Measurements from ENCODE around the gene TMEM176A. TPM values are rescaled to one million over a fixed set of nuclear protein-coding genes. Genes with fewer than 3 reads are reported as not detected.

The TMEM176A gene
- polyA plus RNA-seq, 1 donor from 2014 or later = not detected

DNA sequence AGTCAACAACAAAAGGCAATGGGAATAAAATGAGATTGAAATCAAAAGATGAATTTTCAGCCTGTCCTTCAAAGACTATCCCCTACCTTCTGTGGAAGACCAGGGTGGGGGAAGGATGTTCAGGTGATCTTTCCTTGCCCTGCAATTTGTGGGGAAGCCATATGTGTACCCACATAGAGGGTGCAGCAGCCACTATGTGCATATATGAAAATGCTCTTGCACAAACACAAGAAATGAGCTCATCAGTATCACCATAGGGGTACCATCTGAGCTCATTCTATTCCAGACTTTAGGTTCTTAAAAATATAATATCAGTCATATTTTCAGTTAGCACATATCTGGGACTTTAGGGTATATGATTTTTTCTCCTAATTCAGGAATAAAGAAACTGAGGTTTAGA is 45.6 kb upstream of the TMEM176A start:
- Histone ChIP-seq H3K9me2 (ENCODE audit: insufficient read depth, low read length) (no peaks in the 10 kb centered on the region), H3K79me2 (replicated peaks; ENCODE audit: insufficient read depth, low read length) (no peaks in the 10 kb centered on the region), H3F3A (ENCODE audit: insufficient read depth, low read length, poor library complexity, severe bottlenecking) (no peaks in the 10 kb centered on the region), H2AFZ (ENCODE audit: low read depth, low read length) (no peak overlapping the region), H3K27ac (ENCODE audit: low read length) (no peak overlapping the region), H3K4me2 (ENCODE audit: low read length) (no peak overlapping the region), H3K9ac (ENCODE audit: low read length) (no peak overlapping the region), H3K9me3 (ENCODE audit: low read length) (no peaks in the 10 kb centered on the region), H3K4me3 (ENCODE audit: low read length) (no peak overlapping the region), H4K20me1 (ENCODE audit: insufficient read depth) (no peaks in the 10 kb centered on the region), H3K36me3 (ENCODE audit: insufficient read depth, low read length) (no peaks in the 10 kb centered on the region), H3K27me3 (ENCODE audit: insufficient read depth, low read depth, low read length) (no peaks in the 10 kb centered on the region)
- TF ChIP-seq MXI1 (conservative IDR thresholded peaks at IDR 0.05; ENCODE audit: poor library complexity, severe bottlenecking) (no peak), RAD21 (conservative IDR thresholded peaks at IDR 0.05) (no peak), POLR2AphosphoS5 (IDR thresholded peaks at IDR 0.05) (no peak), EZH2 (IDR thresholded peaks at IDR 0.05; ENCODE audit: borderline replicate concordance, insufficient read depth, low read length, poor library complexity, severe bottlenecking) (no peak), TAF1 (IDR thresholded peaks at IDR 0.05; ENCODE audit: low read depth) (no peak), EP300 (conservative IDR thresholded peaks at IDR 0.05; ENCODE audit: poor library complexity, severe bottlenecking) (no peak)

DNA sequence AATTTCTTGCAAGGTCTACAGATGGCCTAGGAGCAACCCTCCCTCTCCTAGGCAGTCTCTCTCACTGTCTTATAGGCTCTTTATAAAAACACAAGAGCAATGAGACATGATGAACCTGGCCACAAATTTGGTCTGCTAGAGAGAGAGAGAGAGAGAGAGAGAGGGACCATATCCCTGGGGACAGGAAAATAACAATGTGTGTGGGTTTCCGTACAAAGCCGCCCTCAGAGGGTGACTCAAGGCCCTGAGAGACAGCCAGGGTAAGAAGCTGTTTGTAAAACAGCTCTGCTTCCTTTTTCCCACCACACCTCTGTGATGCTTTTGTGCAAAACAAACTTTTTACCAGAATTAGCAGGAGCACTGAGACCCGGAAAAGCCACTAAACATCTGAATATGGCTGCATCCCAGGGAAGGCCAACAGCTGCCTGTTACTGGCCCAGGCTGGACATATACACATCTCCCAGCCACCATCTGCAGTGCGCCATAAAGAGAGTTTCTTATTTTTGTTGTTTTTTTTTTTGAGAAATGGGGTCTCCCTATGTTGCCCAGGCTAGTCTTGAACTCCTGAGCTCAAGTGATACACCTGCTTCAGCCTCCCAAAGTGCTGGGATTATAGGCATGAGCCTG is 45.0 kb upstream of the TMEM176A start:
- no peak for TF ChIP-seq POLR2AphosphoS5 (IDR thresholded peaks at IDR 0.05)
- TF ChIP-seq MXI1 (conservative IDR thresholded peaks at IDR 0.05; ENCODE audit: poor library complexity, severe bottlenecking) = no peak
- no peak for TF ChIP-seq TAF1 (IDR thresholded peaks at IDR 0.05; ENCODE audit: low read depth)
- TF ChIP-seq, protein P1, sequence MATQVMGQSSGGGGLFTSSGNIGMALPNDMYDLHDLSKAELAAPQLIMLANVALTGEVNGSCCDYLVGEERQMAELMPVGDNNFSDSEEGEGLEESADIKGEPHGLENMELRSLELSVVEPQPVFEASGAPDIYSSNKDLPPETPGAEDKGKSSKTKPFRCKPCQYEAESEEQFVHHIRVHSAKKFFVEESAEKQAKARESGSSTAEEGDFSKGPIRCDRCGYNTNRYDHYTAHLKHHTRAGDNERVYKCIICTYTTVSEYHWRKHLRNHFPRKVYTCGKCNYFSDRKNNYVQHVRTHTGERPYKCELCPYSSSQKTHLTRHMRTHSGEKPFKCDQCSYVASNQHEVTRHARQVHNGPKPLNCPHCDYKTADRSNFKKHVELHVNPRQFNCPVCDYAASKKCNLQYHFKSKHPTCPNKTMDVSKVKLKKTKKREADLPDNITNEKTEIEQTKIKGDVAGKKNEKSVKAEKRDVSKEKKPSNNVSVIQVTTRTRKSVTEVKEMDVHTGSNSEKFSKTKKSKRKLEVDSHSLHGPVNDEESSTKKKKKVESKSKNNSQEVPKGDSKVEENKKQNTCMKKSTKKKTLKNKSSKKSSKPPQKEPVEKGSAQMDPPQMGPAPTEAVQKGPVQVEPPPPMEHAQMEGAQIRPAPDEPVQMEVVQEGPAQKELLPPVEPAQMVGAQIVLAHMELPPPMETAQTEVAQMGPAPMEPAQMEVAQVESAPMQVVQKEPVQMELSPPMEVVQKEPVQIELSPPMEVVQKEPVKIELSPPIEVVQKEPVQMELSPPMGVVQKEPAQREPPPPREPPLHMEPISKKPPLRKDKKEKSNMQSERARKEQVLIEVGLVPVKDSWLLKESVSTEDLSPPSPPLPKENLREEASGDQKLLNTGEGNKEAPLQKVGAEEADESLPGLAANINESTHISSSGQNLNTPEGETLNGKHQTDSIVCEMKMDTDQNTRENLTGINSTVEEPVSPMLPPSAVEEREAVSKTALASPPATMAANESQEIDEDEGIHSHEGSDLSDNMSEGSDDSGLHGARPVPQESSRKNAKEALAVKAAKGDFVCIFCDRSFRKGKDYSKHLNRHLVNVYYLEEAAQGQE (IDR thresholded peaks at IDR 0.05; ENCODE audit: borderline replicate concordance) = no peak
- TF ChIP-seq RAD21 (conservative IDR thresholded peaks at IDR 0.05) = no peak
- TF ChIP-seq, protein P2, sequence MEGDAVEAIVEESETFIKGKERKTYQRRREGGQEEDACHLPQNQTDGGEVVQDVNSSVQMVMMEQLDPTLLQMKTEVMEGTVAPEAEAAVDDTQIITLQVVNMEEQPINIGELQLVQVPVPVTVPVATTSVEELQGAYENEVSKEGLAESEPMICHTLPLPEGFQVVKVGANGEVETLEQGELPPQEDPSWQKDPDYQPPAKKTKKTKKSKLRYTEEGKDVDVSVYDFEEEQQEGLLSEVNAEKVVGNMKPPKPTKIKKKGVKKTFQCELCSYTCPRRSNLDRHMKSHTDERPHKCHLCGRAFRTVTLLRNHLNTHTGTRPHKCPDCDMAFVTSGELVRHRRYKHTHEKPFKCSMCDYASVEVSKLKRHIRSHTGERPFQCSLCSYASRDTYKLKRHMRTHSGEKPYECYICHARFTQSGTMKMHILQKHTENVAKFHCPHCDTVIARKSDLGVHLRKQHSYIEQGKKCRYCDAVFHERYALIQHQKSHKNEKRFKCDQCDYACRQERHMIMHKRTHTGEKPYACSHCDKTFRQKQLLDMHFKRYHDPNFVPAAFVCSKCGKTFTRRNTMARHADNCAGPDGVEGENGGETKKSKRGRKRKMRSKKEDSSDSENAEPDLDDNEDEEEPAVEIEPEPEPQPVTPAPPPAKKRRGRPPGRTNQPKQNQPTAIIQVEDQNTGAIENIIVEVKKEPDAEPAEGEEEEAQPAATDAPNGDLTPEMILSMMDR (IDR thresholded peaks at IDR 0.05; ENCODE audit: poor library complexity, severe bottlenecking) = no peak
- no peak for TF ChIP-seq EP300 (conservative IDR thresholded peaks at IDR 0.05; ENCODE audit: poor library complexity, severe bottlenecking)
- TF ChIP-seq EZH2 (IDR thresholded peaks at IDR 0.05; ENCODE audit: borderline replicate concordance, insufficient read depth, low read length, poor library complexity, severe bottlenecking) = no peak
- no peak for TF ChIP-seq SMC3 (conservative IDR thresholded peaks at IDR 0.05; ENCODE audit: poor library complexity)
- Histone ChIP-seq H3K9me3 (ENCODE audit: low read length) (no peaks in the 10 kb centered on the region), H3K4me2 (ENCODE audit: low read length) (no peak overlapping the region), H3K27me3 (ENCODE audit: insufficient read depth, low read depth, low read length) (no peaks in the 10 kb centered on the region), H3K4me3 (ENCODE audit: low read length) (no peak overlapping the region), H3F3A (ENCODE audit: insufficient read depth, low read length, poor library complexity, severe bottlenecking) (no peaks in the 10 kb centered on the region), H3K79me2 (replicated peaks; ENCODE audit: insufficient read depth, low read length) (no peaks in the 10 kb centered on the region), H4K20me1 (ENCODE audit: insufficient read depth) (no peaks in the 10 kb centered on the region), H3K9me2 (ENCODE audit: insufficient read depth, low read length) (no peaks in the 10 kb centered on the region), H3K36me3 (ENCODE audit: insufficient read depth, low read length) (no peaks in the 10 kb centered on the region), H2AFZ (ENCODE audit: low read depth, low read length) (no peak overlapping the region), H3K27ac (ENCODE audit: low read length) (no peak overlapping the region), H3K9ac (ENCODE audit: low read length) (no peak overlapping the region)
